HepG2 (cell line): ENCODE data around the gene EHBP1. TPM values are rescaled to one million over a fixed set of nuclear protein-coding genes. Genes with fewer than 3 reads are reported as not detected.

ENCODE experiments used
- ATAC-seq: fragments of 200-7000 bp; cut with Tn5 transposase; 3 replicates; pipeline ENCODE4 v1.9.1; 2020; ENCODE audit warnings: mild to moderate bottlenecking, moderate library complexity
- BruUV-seq: library from RNA; stranded (reverse); fragments of 400-500 nt; replicated peaks from 2 replicates; lab custom pipeline; 2021; lab: Mats Ljungman, UMichigan
- CTCF ChIA-PET: fragments of 300-600 bp; formaldehyde crosslinking; extraction: SDS; loops from one replicate; lab custom pipeline; 2021; ENCODE audit warnings: low total read pairs, inconsistent platforms, low intra/inter-chr PET ratio; lab: Yijun Ruan, JAX
- POLR2A ChIA-PET: fragments of 350-600 bp; sonication (Branson Sonifier 250); formaldehyde crosslinking; loops from one replicate; lab custom pipeline; 2020; ENCODE audit warnings: antibody characterized with exemption, inconsistent platforms; lab: Yijun Ruan, JAX
- DNase-seq: peaks from one replicate; pipeline ENCODE4 v3.0.0-alpha.2; 2015; ENCODE audit warnings: low spot score
- FAIRE-seq: peaks from 3 replicates; lab custom pipeline; 2011; peaks lifted over from hg19 to GRCh38; lab: Jason Lieb, UNC
- H2AFZ ChIP-seq: one replicate; pipeline ENCODE4 v1.6.1; 2011; ENCODE audit warnings: low read length, inconsistent platforms
- H3K27ac ChIP-seq: fragments of 300-600 bp; 3 replicates; pipeline ENCODE4 v1.8.0; 2011; ENCODE audit warnings: mixed run types, mild to moderate bottlenecking, mixed read lengths, low read length, inconsistent platforms; ENCODE audit not compliant: insufficient read depth; ENCODE audit errors: extremely low read length
- H3K27me3 ChIP-seq, 2 experiments: fragments of 200-600 bp in 1 of 2; 2 replicates in 1 of 2; 3 replicates in 1 of 2; pipeline versions ENCODE4 v1.6.0 to v1.8.0; 2011; ENCODE audit warnings: low read length in 2 of 2, mild to moderate bottlenecking in 2 of 2, moderate library complexity in 2 of 2, inconsistent platforms in 1 of 2; ENCODE audit not compliant: insufficient read depth in 2 of 2, control insufficient read depth in 1 of 2
- H3K36me3 ChIP-seq, 2 experiments: fragments of 200-600 bp in 1 of 2; replicated peaks in 1 of 2; 2 replicates in 1 of 2; 3 replicates in 1 of 2; pipeline versions ENCODE4 v1.5.1 to v1.8.0; 2011; ENCODE audit warnings: low read length in 2 of 2, inconsistent platforms in 1 of 2; ENCODE audit not compliant: insufficient read depth in 2 of 2, control insufficient read depth in 1 of 2
- H3K4me1 ChIP-seq: 2 replicates; pipeline ENCODE4 v1.5.1; 2012; ENCODE audit warnings: low read length, inconsistent platforms; ENCODE audit not compliant: insufficient read depth
- H3K4me2 ChIP-seq: 2 replicates; pipeline ENCODE4 v1.6.0; 2011; ENCODE audit warnings: low read depth, low read length, inconsistent platforms
- H3K4me3 ChIP-seq, 3 experiments: fragments of 200-600 bp in 1 of 3; sonication (generic), shearing (Covaris generic) in 1 of 3; replicated peaks in 1 of 3; 2 replicates each; pipeline ENCODE4 v1.5.1; 2011 to 2016; ENCODE audit warnings: low read length in 3 of 3, inconsistent platforms in 2 of 3, low read depth in 2 of 3, mild to moderate bottlenecking in 2 of 3, control low read depth in 1 of 3, mixed read lengths in 1 of 3; ENCODE audit not compliant: insufficient read depth in 1 of 3
- H3K79me2 ChIP-seq: one replicate; pipeline ENCODE4 v1.6.1; 2011; ENCODE audit warnings: low read length, inconsistent platforms; ENCODE audit not compliant: insufficient read depth
- H3K9ac ChIP-seq: 2 replicates; pipeline ENCODE4 v1.6.0; 2011; ENCODE audit warnings: mild to moderate bottlenecking, low read depth, low read length, inconsistent platforms; ENCODE audit not compliant: insufficient read depth
- H3K9me3 ChIP-seq: 2 replicates; pipeline ENCODE4 v1.5.1; 2012; ENCODE audit warnings: mild to moderate bottlenecking, low read length
- H4K20me1 ChIP-seq: 2 replicates; pipeline ENCODE4 v1.6.0; 2011; ENCODE audit warnings: inconsistent platforms, mild to moderate bottlenecking, low read length, moderate library complexity; ENCODE audit not compliant: insufficient read depth
- AGO2 ChIP-seq: fragments of 200-400 bp; formaldehyde crosslinking; optimal IDR thresholded peaks from 2 replicates; pipeline ENCODE3; 2017; ENCODE audit warnings: mild to moderate bottlenecking, low read depth, low read length, moderate library complexity
- AKNA ChIP-seq: sonication (generic); formaldehyde crosslinking; IDR thresholded peaks from 2 replicates; pipeline ENCODE4 v1.4.0; 2020; ENCODE audit warnings: missing genetic modification reagents, borderline replicate concordance
- POLR2AphosphoS2 ChIP-seq: IDR thresholded peaks from 2 replicates; pipeline ENCODE4 v1.6.1; 2011; ENCODE audit warnings: low read depth, low read length, improper control_type of control experiment
- RBM22 ChIP-seq: fragments of 200-400 bp; formaldehyde crosslinking; optimal IDR thresholded peaks from 2 replicates; pipeline ENCODE3; 2017; ENCODE audit warnings: mild to moderate bottlenecking, low read length, moderate library complexity
- SIX1 ChIP-seq: sonication (generic); formaldehyde crosslinking; IDR thresholded peaks from 2 replicates; pipeline ENCODE4 v1.4.0; 2020; ENCODE audit warnings: missing genetic modification reagents, borderline replicate concordance
- ZMYM4 ChIP-seq: sonication (generic); formaldehyde crosslinking; IDR thresholded peaks from 2 replicates; pipeline ENCODE4 v1.8.1; 2023; ENCODE audit warnings: mild to moderate bottlenecking, missing genetic modification reagents
- ZNF276 ChIP-seq: sonication (generic); formaldehyde crosslinking; IDR thresholded peaks from 2 replicates; pipeline ENCODE4 v1.4.0; 2020; ENCODE audit warnings: mild to moderate bottlenecking, low read depth, missing genetic modification reagents
- ZNF556 ChIP-seq: sonication (generic); formaldehyde crosslinking; IDR thresholded peaks from 2 replicates; pipeline ENCODE4 v1.4.0; 2020; ENCODE audit warnings: mild to moderate bottlenecking, missing genetic modification reagents, borderline replicate concordance
- ZNF747 ChIP-seq: sonication (generic); formaldehyde crosslinking; IDR thresholded peaks from 2 replicates; pipeline ENCODE4 v1.8.1; 2023; ENCODE audit warnings: missing genetic modification reagents, mild to moderate bottlenecking, borderline replicate concordance
- WGBS: methylation state at CpG from one replicate; pipeline ENCODE4 v1.1.6; 2017; ENCODE audit warnings: low lambda C conversion rate; 5-methylcytosine and 5-hydroxymethylcytosine counted together
- in situ Hi-C: cut with HindIII; loops from 2 replicates; pipeline ENCODE4 v1.10.0; 2017; ENCODE audit warnings: low pct_unique_long_range_greater_than_20kb; ENCODE audit not compliant: extremely low pct_ligation_motif_present
- intact Hi-C: fragments of 100-400 bp; cut with micrococcal nuclease; formaldehyde crosslinking; loops from one replicate; pipeline ENCODE4 v1.10.0; 2022; ENCODE audit not compliant: unreplicated experiment
- polyA plus RNA-seq, 8 experiments: library from polyadenylated mRNA; depleted of rRNA in 3 of 8; stranded (reverse) in 7 of 8; unstranded in 1 of 8; fragments of >200 nt; fragmentation: Illumina TruSeq in 4 of 8; extraction: Trizol in 4 of 8; gene quantifications; 2 replicates each; pipeline versions ENCODE4 v1.2.1 to v1.2.3, GENCODE V29; 2011 to 2016; ENCODE audit warnings: low read depth in 4 of 8, missing spikeins in 1 of 8, mixed read lengths in 1 of 8; ENCODE audit not compliant: insufficient read depth in 1 of 8
- total RNA-seq, 5 experiments: library from RNA; depleted of rRNA; stranded (reverse); fragments of >200 nt; fragmentation: Illumina TruSeq; extraction: Trizol; gene quantifications; 2 replicates each; pipeline ENCODE4 v1.2.3, GENCODE V29; 2016; ENCODE audit warnings: low read depth in 1 of 5
- TF ChIP-seq, protein P1 (sequence below): sonication (generic); formaldehyde crosslinking; IDR thresholded peaks from 2 replicates; pipeline ENCODE4 v1.5.0; 2020; ENCODE audit warnings: missing genetic modification reagents

EHBP1 gene
- total and polyA plus RNA-seq, 2 of the 13 experiments (the other 11 are each of a cell fraction or from before 2014, with no cell fraction given): 93.5 to 146 TPM

- FAIRE-seq: no peak
- Histone ChIP-seq H3K4me1 (no peaks in the 10 kb centered on the region), H3K27ac (no peak overlapping the region), H3K4me3 (no peak overlapping the region), H2AFZ (no peak overlapping the region), H4K20me1 (no peaks in the 10 kb centered on the region)
- CTCF ChIA-PET: no interaction called here
- no peak for ATAC-seq
- DNase-seq: no peak
- TF ChIP-seq AGO2 (peak; percentile 33), POLR2AphosphoS2 (peak; percentile 73; the same call in 1 of the 2 replicates), ZNF747 (CRISPR knock-in tag) (no peak), RBM22 (peak; percentile 93), ZNF276 (CRISPR knock-in tag) (no peak)
- TF ChIP-seq, all 625 proteins: peak for 3
- H3K4me2 ChIP-seq: no peak overlapping the region
- H3K36me3 ChIP-seq: peaks cover 15 to 55% of the 10 kb centered on the region in 2 experiments
- in situ Hi-C loops: no loop called here
- 99% methylated on average over 6 of the region's 6 CpGs for WGBS
- no peaks in the 10 kb centered on the region for H3K79me2 ChIP-seq
- intact Hi-C loops: no loop called here
- BruUV-seq: no TSS peak
- no peaks in the 10 kb centered on the region for H3K27me3 ChIP-seq
- H3K9me3 ChIP-seq: no peaks in the 10 kb centered on the region
- POLR2A ChIA-PET: no interaction called here
- H3K9ac ChIP-seq: no peak overlapping the region
Measured at GRCh38 chr2:62966991-62967390, 261.5 kb downstream of the EHBP1 start.

- Histone ChIP-seq H3K79me2 (no peaks in the 10 kb centered on the region), H3K27me3 (no peaks in the 10 kb centered on the region), H2AFZ (no peak overlapping the region), H3K9ac (no peak overlapping the region), H3K4me1 (no peaks in the 10 kb centered on the region), H3K4me3 (no peak overlapping the region), H4K20me1 (no peaks in the 10 kb centered on the region), H3K4me2 (no peak overlapping the region), H3K9me3 (no peaks in the 10 kb centered on the region), H3K36me3 (peaks cover 12 to 57% of the 10 kb centered on the region in 2 experiments), H3K27ac (no peak overlapping the region)
- FAIRE-seq: no peak
- in situ Hi-C loops (no loop called here), intact Hi-C loops (no loop called here)
- ChIA-PET CTCF (no interaction called here), POLR2A (no interaction called here)
- WGBS: 98% methylated on average over 1 of the region's 1 CpG
- no peak for ATAC-seq
- no peak for DNase-seq
- BruUV-seq: no TSS peak
- no peak for TF ChIP-seq ZMYM4 (CRISPR knock-in tag)
- TF ChIP-seq AKNA (CRISPR knock-in tag): no peak
- TF ChIP-seq SIX1 (CRISPR knock-in tag): no peak
- TF ChIP-seq, protein P1, sequence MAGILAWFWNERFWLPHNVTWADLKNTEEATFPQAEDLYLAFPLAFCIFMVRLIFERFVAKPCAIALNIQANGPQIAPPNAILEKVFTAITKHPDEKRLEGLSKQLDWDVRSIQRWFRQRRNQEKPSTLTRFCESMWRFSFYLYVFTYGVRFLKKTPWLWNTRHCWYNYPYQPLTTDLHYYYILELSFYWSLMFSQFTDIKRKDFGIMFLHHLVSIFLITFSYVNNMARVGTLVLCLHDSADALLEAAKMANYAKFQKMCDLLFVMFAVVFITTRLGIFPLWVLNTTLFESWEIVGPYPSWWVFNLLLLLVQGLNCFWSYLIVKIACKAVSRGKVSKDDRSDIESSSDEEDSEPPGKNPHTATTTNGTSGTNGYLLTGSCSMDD (CRISPR knock-in tag): no peak
- TF ChIP-seq ZNF556 (CRISPR knock-in tag): no peak
Measured at GRCh38 chr2:62968168-62968567, 262.7 kb downstream of the EHBP1 start.
